H1 (cell line): ENCODE data around the gene PDIA5. TPM values are rescaled to one million over a fixed set of nuclear protein-coding genes. Genes with fewer than 3 reads are reported as not detected.

ENCODE experiments used
- CTCF ChIA-PET: fragments of 300-600 bp; sonication (Branson Sonifier 250); formaldehyde crosslinking; loops from one replicate; lab custom pipeline; 2021; ENCODE audit not compliant: partially characterized antibody; lab: Charles Lee
- POLR2A ChIA-PET: fragments of 300-600 bp; sonication (Branson Sonifier 250); formaldehyde crosslinking; loops from one replicate; lab custom pipeline; 2021; ENCODE audit warnings: inconsistent platforms; ENCODE audit not compliant: partially characterized antibody; lab: Charles Lee
- DNase-seq, 2 experiments: peaks; one replicate each; pipeline versions ENCODE4 v3.0.0 to v3.0.0-alpha.2; 2010 to 2022; ENCODE audit warnings: low spot score in 2 of 2, low read depth in 1 of 2, mixed read lengths in 1 of 2
- FAIRE-seq: peaks from 2 replicates; lab custom pipeline; 2011; peaks lifted over from hg19 to GRCh38; lab: Jason Lieb, UNC
- H2AFZ ChIP-seq: 2 replicates; pipeline ENCODE4 v1.8.1; 2012; ENCODE audit warnings: low read length, inconsistent platforms
- H2AK5ac ChIP-seq: 2 replicates; pipeline ENCODE4 v1.6.1; 2013; ENCODE audit warnings: low read depth, low read length
- H2BK120ac ChIP-seq: replicated peaks from 2 replicates; pipeline ENCODE3; 2013; ENCODE audit warnings: low read depth, low read length, inconsistent platforms
- H2BK12ac ChIP-seq: 2 replicates; pipeline ENCODE4 v1.6.1; 2013; ENCODE audit warnings: low read depth, low read length
- H2BK15ac ChIP-seq: 2 replicates; pipeline ENCODE4 v1.6.1; 2013; ENCODE audit warnings: low read length
- H2BK20ac ChIP-seq: 2 replicates; pipeline ENCODE4 v1.6.1; 2013; ENCODE audit warnings: low read length
- H2BK5ac ChIP-seq: 2 replicates; pipeline ENCODE4 v1.6.1; 2013; ENCODE audit warnings: low read depth, low read length
- H3K14ac ChIP-seq: 2 replicates; pipeline ENCODE4 v1.6.1; 2013; ENCODE audit warnings: inconsistent platforms; ENCODE audit not compliant: insufficient read length
- H3K18ac ChIP-seq: 2 replicates; pipeline ENCODE4 v1.6.1; 2013; ENCODE audit warnings: low read length; ENCODE audit errors: extremely low read depth
- H3K23ac ChIP-seq: 2 replicates; pipeline ENCODE4 v1.6.1; 2013; ENCODE audit warnings: inconsistent platforms; ENCODE audit not compliant: insufficient read length
- H3K23me2 ChIP-seq: 2 replicates; pipeline ENCODE4 v1.6.1; 2013; ENCODE audit warnings: low read depth, low read length
- H3K27ac ChIP-seq: 2 replicates; pipeline ENCODE4 v1.6.1; 2011; ENCODE audit warnings: low read depth, low read length, inconsistent platforms
- H3K27me3 ChIP-seq, 4 experiments: replicated peaks in 1 of 4; 1 replicate in 1 of 4; 2 replicates in 3 of 4; pipeline versions ENCODE4 v1.6.1 to v1.8.1; 2011 to 2013; ENCODE audit warnings: low read length in 3 of 4, mild to moderate bottlenecking in 3 of 4, inconsistent platforms in 2 of 4, mixed read lengths in 2 of 4, moderate library complexity in 1 of 4; ENCODE audit not compliant: control insufficient read depth in 3 of 4, insufficient read depth in 3 of 4; ENCODE audit errors: extremely low read depth in 1 of 4
- H3K36me3 ChIP-seq, 4 experiments: 2 replicates each; pipeline versions ENCODE4 v1.6.1 to v1.8.1; 2011 to 2013; ENCODE audit warnings: mild to moderate bottlenecking in 4 of 4, low read length in 3 of 4, moderate library complexity in 2 of 4, control low read depth in 1 of 4, inconsistent platforms in 1 of 4; ENCODE audit not compliant: insufficient read depth in 4 of 4, control insufficient read depth in 2 of 4
- H3K4ac ChIP-seq: replicated peaks from 2 replicates; pipeline ENCODE3; 2013; ENCODE audit warnings: low read length, low read depth, mixed read lengths, inconsistent platforms; ENCODE audit not compliant: insufficient read length
- H3K4me1 ChIP-seq, 4 experiments: replicated peaks in 1 of 4; 1 replicate in 1 of 4; 2 replicates in 3 of 4; pipeline versions ENCODE4 v1.6.1 to v1.8.1; 2011 to 2013; ENCODE audit warnings: low read length in 3 of 4, inconsistent platforms in 2 of 4, mixed read lengths in 1 of 4; ENCODE audit not compliant: insufficient read depth in 4 of 4, control insufficient read depth in 3 of 4
- H3K4me2 ChIP-seq, 2 experiments: 2 replicates each; pipeline versions ENCODE4 v1.6.1 to v1.8.1; 2011 to 2013; ENCODE audit warnings: low read depth in 2 of 2, low read length in 2 of 2, control low read depth in 1 of 2, inconsistent platforms in 1 of 2, mild to moderate bottlenecking in 1 of 2; ENCODE audit not compliant: insufficient read depth in 1 of 2
- H3K4me3 ChIP-seq, 4 experiments: fragments of 200-600, 300-600 bp in 1 of 4; sonication (generic), shearing (Covaris generic), sonication (Bioruptor Twin) in 1 of 4; 2 replicates each; pipeline versions ENCODE4 v1.5.1 to v1.8.1; 2011 to 2016; ENCODE audit warnings: low read length in 4 of 4, low read depth in 3 of 4, control low read depth in 2 of 4, inconsistent platforms in 2 of 4, mild to moderate bottlenecking in 2 of 4, mixed read lengths in 1 of 4, moderate library complexity in 1 of 4; ENCODE audit not compliant: insufficient read depth in 2 of 4; ENCODE audit errors: extremely low read depth in 1 of 4
- H3K56ac ChIP-seq: replicated peaks from 2 replicates; pipeline ENCODE3; 2013; ENCODE audit warnings: low read depth, mild to moderate bottlenecking, mixed read lengths, low read length, inconsistent platforms; ENCODE audit not compliant: insufficient read length
- H3K79me1 ChIP-seq: 2 replicates; pipeline ENCODE4 v1.6.1; 2013; ENCODE audit warnings: low read depth, low read length, control low read depth
- H3K79me2 ChIP-seq, 2 experiments: 2 replicates each; pipeline versions ENCODE4 v1.6.1 to v1.8.1; 2012 to 2013; ENCODE audit warnings: low read length in 2 of 2, mild to moderate bottlenecking in 2 of 2, inconsistent platforms in 1 of 2; ENCODE audit not compliant: insufficient read depth in 2 of 2, control insufficient read depth in 1 of 2
- H3K9ac ChIP-seq, 4 experiments: replicated peaks in 1 of 4; 1 replicate in 1 of 4; 2 replicates in 3 of 4; pipeline versions ENCODE4 v1.6.1 to v1.8.1; 2011 to 2013; ENCODE audit warnings: low read depth in 3 of 4, low read length in 3 of 4, control low read depth in 2 of 4, mild to moderate bottlenecking in 2 of 4, moderate library complexity in 2 of 4, inconsistent platforms in 1 of 4; ENCODE audit errors: extremely low read depth in 1 of 4
- H3K9me3 ChIP-seq, 2 experiments: 2 replicates each; pipeline versions ENCODE4 v1.6.1 to v1.8.1; 2012 to 2013; ENCODE audit warnings: mild to moderate bottlenecking in 2 of 2, moderate library complexity in 2 of 2, control low read depth in 1 of 2, inconsistent platforms in 1 of 2, low read depth in 1 of 2, low read length in 1 of 2, mixed read lengths in 1 of 2; ENCODE audit not compliant: insufficient read depth in 2 of 2
- H4K20me1 ChIP-seq, 2 experiments: replicated peaks in 1 of 2; 2 replicates each; pipeline versions ENCODE3 to v1.8.1; 2011 to 2013; ENCODE audit warnings: inconsistent platforms in 2 of 2, low read length in 2 of 2, mild to moderate bottlenecking in 1 of 2; ENCODE audit not compliant: insufficient read depth in 2 of 2, control insufficient read depth in 1 of 2
- H4K5ac ChIP-seq: 2 replicates; pipeline ENCODE4 v1.6.1; 2013; ENCODE audit warnings: low read length, low read depth, mixed read lengths, inconsistent platforms; ENCODE audit not compliant: insufficient read length
- H4K8ac ChIP-seq: 2 replicates; pipeline ENCODE4 v1.8.0; 2013; ENCODE audit warnings: mild to moderate bottlenecking, moderate library complexity, low read length, inconsistent platforms; ENCODE audit not compliant: insufficient read depth; ENCODE audit errors: extremely low read depth
- H4K91ac ChIP-seq: replicated peaks from 2 replicates; pipeline ENCODE3; 2013; ENCODE audit warnings: low read length, mixed read lengths, inconsistent platforms; ENCODE audit not compliant: insufficient read length
- JUND ChIP-seq: IDR thresholded peaks from 2 replicates; pipeline ENCODE4 v1.6.1; 2011; ENCODE audit warnings: mild to moderate bottlenecking, improper control_type of control experiment, low read length
- RAD21 ChIP-seq, 2 experiments: IDR thresholded peaks in 1 of 2; conservative IDR thresholded peaks in 1 of 2; 2 replicates each; pipeline ENCODE4 v1.6.1; 2011; ENCODE audit warnings: low read depth in 2 of 2, low read length in 2 of 2, improper control_type of control experiment in 1 of 2, inconsistent platforms in 1 of 2, mild to moderate bottlenecking in 1 of 2, moderate library complexity in 1 of 2
- SIX5 ChIP-seq: IDR thresholded peaks from 2 replicates; pipeline ENCODE4 v1.6.1; 2011; ENCODE audit warnings: mild to moderate bottlenecking, low read depth, low read length
- SRF ChIP-seq: IDR thresholded peaks from 2 replicates; pipeline ENCODE4 v1.6.1; 2011; ENCODE audit warnings: mild to moderate bottlenecking, low read depth, low read length, moderate library complexity
- TBP ChIP-seq: IDR thresholded peaks from 2 replicates; pipeline ENCODE4 v1.6.1; 2011; ENCODE audit warnings: low read depth, low read length, improper control_type of control experiment
- WGBS, 2 experiments: shearing (Covaris generic) in 1 of 2; methylation state at CpG; one replicate each; pipeline versions ENCODE4 v1.1.6 to v1.1.7; 2013 to 2015; ENCODE audit warnings: low lambda C conversion rate in 2 of 2, mixed read lengths in 2 of 2, inconsistent platforms in 1 of 2, low coverage in 1 of 2, missing lambda C conversion rate in 1 of 2; ENCODE audit not compliant: insufficient replicate concordance in 2 of 2, insufficient coverage in 1 of 2, insufficient read length in 1 of 2; ENCODE audit errors: extremely low coverage in 1 of 2, missing lambda C conversion rate in 1 of 2; 5-methylcytosine and 5-hydroxymethylcytosine counted together
- polyA plus RNA-seq, 7 experiments: library from polyadenylated mRNA; depleted of rRNA in 3 of 7; stranded (reverse) in 5 of 7; unstranded in 2 of 7; fragments of >200 nt in 5 of 7; fragments of 200-250 nt in 2 of 7; gene quantifications; 1 replicate in 5 of 7; 2 replicates in 1 of 7; 4 replicates in 1 of 7; pipeline versions ENCODE4 v1.2.1 to v1.2.3, GENCODE V29; 2011 to 2013; ENCODE audit warnings: missing spikeins in 2 of 7, mixed read lengths in 2 of 7
- total RNA-seq: library from RNA; stranded (reverse); fragmentation: NEBNext Ultra II Directional; extraction: Animal tissue kit (Norgen Biotek cat#: 25700); gene quantifications from 2 replicates; pipeline ENCODE4 v1.2.1, GENCODE V29; 2021

PDIA5 gene
- total and polyA plus RNA-seq, 2 of the 8 experiments (the other 6 are each of a cell fraction or from before 2014, with no cell fraction given), result 18.2 to 32.8 TPM

DNA sequence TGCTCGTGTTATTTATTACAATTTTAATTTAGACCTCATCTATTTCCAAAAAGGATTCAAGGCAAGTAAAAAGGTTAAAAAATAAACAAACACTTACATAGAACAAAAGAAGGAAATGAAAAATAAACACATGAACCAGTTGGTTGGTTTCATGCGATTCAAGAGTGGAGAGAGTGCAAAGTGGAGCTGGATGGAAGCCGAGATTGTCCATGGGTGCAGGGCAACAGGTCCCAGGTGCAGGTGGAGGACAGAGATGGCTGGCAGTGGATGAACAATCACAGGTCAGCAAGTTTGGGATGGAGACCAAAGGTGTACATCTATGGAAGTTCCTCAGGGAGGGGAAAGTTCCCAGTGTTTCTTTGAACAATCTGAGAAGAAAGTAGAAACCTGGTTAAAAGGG, 27.6 kb upstream of the PDIA5 start:
- no peak overlapping the region for H3K9ac ChIP-seq
- no peak overlapping the region for H2BK15ac ChIP-seq
- H2BK12ac ChIP-seq, result no peak overlapping the region
- no peak overlapping the region for H3K23ac ChIP-seq
- H2AK5ac ChIP-seq, result no peak overlapping the region
- no peak overlapping the region for H2BK5ac ChIP-seq
- H3K79me1 ChIP-seq, result no peaks in the 10 kb centered on the region
- no peaks in the 10 kb centered on the region for H3K36me3 ChIP-seq
- H3K79me2 ChIP-seq, result no peaks in the 10 kb centered on the region
- no peak overlapping the region for H4K8ac ChIP-seq
- TF ChIP-seq TBP, result no peak
- no peak for TF ChIP-seq SIX5
- no peak for TF ChIP-seq SRF
- no peak for TF ChIP-seq JUND
- TF ChIP-seq RAD21 (IDR thresholded peaks at IDR 0.05 in 1 of 2, conservative IDR thresholded peaks at IDR 0.05 in 1 of 2; ENCODE audit: low read depth in 2 of 2, low read length in 2 of 2), result no peak
- no peak overlapping the region for H3K4me2 ChIP-seq
- H4K5ac ChIP-seq, result no peak overlapping the region
- H3K18ac ChIP-seq, result no peak overlapping the region
- no peaks in the 10 kb centered on the region for H3K23me2 ChIP-seq
- 0 out of 7 replicates have a peak, but pooled peaks cover 0 to 2% (median 0%) of the 10 kb centered on the region in 4 experiments for H3K27me3 ChIP-seq
- POLR2A ChIA-PET, result no interaction called here
- H3K14ac ChIP-seq, result no peak overlapping the region
- WGBS, 2 experiments, result 100% methylated on average over 3 of the region's 3 CpGs; no CpG with 5 or more reads in 1 of the 2 experiments
- FAIRE-seq, result no peak
- H4K20me1 ChIP-seq, result no peaks in the 10 kb centered on the region
- H4K91ac ChIP-seq, result no peak overlapping the region
- H2AFZ ChIP-seq, result no peak overlapping the region
- CTCF ChIA-PET, result interaction anchor here (2.0 kb wide), 1 partner anchor 9 kb away, joined by 7 read pairs; no protein-coding TSS in a partner anchor
- no peak overlapping the region for H2BK20ac ChIP-seq
- H3K9me3 ChIP-seq, result no peaks in the 10 kb centered on the region
- DNase-seq, result no peak
- H3K56ac ChIP-seq, result no peak overlapping the region
- H3K27ac ChIP-seq, result no peak overlapping the region
- no peak overlapping the region for H3K4me3 ChIP-seq
- no peaks in the 10 kb centered on the region for H3K4me1 ChIP-seq
- H3K4ac ChIP-seq, result no peak overlapping the region
- H2BK120ac ChIP-seq, result no peak overlapping the region
